DND-41 (cell line): Measurements from ENCODE around the gene TCF12.

Experiments used
- ATAC-seq: fragments of 200-7000 bp; cut with Tn5 transposase; 3 replicates; pipeline ENCODE4 v1.9.1; 2021; ENCODE audit warnings: low read depth; ENCODE audit not compliant: insufficient read depth
- DNase-seq: peaks from one replicate; pipeline ENCODE4 v3.0.0-alpha.2; 2020
- H2AFZ ChIP-seq: 2 replicates; pipeline ENCODE4 v1.6.0; 2012; ENCODE audit warnings: low read depth, low read length
- H3K27ac ChIP-seq: 2 replicates; pipeline ENCODE4 v1.5.1; 2012; ENCODE audit warnings: low read length, inconsistent platforms
- H3K27me3 ChIP-seq: fragments of 200-600 bp; sonication (generic); 2 replicates; pipeline ENCODE4 v1.6.0; 2012; ENCODE audit warnings: low read length, mild to moderate bottlenecking, inconsistent platforms; ENCODE audit not compliant: insufficient read depth, poor library complexity
- H3K36me3 ChIP-seq: 2 replicates; pipeline ENCODE4 v1.5.1; 2012; ENCODE audit warnings: low read length, inconsistent platforms; ENCODE audit not compliant: insufficient read depth
- H3K4me1 ChIP-seq: 2 replicates; pipeline ENCODE4 v1.5.1; 2012; ENCODE audit warnings: mild to moderate bottlenecking, low read length; ENCODE audit not compliant: insufficient read depth
- H3K4me2 ChIP-seq: 2 replicates; pipeline ENCODE4 v1.6.0; 2012; ENCODE audit warnings: mild to moderate bottlenecking, moderate library complexity, low read length, inconsistent platforms; ENCODE audit not compliant: insufficient read depth
- H3K4me3 ChIP-seq, 2 experiments: fragments of 200-600 bp in 1 of 2; shearing (Covaris generic) in 1 of 2; 2 replicates each; pipeline ENCODE4 v1.5.1; 2012 to 2016; ENCODE audit warnings: inconsistent platforms in 2 of 2, low read length in 2 of 2, mild to moderate bottlenecking in 2 of 2, low read depth in 1 of 2, moderate library complexity in 1 of 2
- H3K79me2 ChIP-seq: 2 replicates; pipeline ENCODE4 v1.6.0; 2012; ENCODE audit warnings: low read length, inconsistent platforms; ENCODE audit not compliant: insufficient read depth
- H3K9ac ChIP-seq: 2 replicates; pipeline ENCODE4 v1.6.0; 2012; ENCODE audit warnings: low read depth, mild to moderate bottlenecking, inconsistent platforms, low read length, moderate library complexity
- H3K9me3 ChIP-seq: 2 replicates; pipeline ENCODE4 v1.5.1; 2012; ENCODE audit warnings: low read length, moderate library complexity, mild to moderate bottlenecking, inconsistent platforms; ENCODE audit not compliant: insufficient read depth, severe bottlenecking
- H4K20me1 ChIP-seq: 2 replicates; pipeline ENCODE4 v1.6.0; 2012; ENCODE audit warnings: low read length; ENCODE audit not compliant: insufficient read depth
- CTCF ChIP-seq: IDR thresholded peaks from 2 replicates; pipeline ENCODE4 v1.5.1; 2012; ENCODE audit warnings: borderline replicate concordance, low read length, moderate library complexity, mild to moderate bottlenecking; ENCODE audit not compliant: poor library complexity, severe bottlenecking; ENCODE audit errors: extremely low read depth
- EZH2 ChIP-seq: IDR thresholded peaks from 3 replicates; pipeline ENCODE4 v1.6.1; 2012; ENCODE audit warnings: borderline replicate concordance, low read depth, mild to moderate bottlenecking, moderate library complexity, low read length, inconsistent platforms; ENCODE audit not compliant: severe bottlenecking

The TCF12 gene

GRCh38 chr15:57216288-57216687 lies 297.8 kb downstream of the TCF12 start:
- Histone ChIP-seq H3K27me3 (no peaks in the 10 kb centered on the region), H3K9me3 (no peaks in the 10 kb centered on the region), H3K79me2 (peaks cover 50% of the 10 kb centered on the region), H3K4me1 (peaks cover 11% of the 10 kb centered on the region; the same call in 1 of the 2 replicates), H3K36me3 (no peaks in the 10 kb centered on the region), H4K20me1 (peaks cover 9% of the 10 kb centered on the region; the same call in 1 of the 2 replicates), H2AFZ (no peak overlapping the region), H3K27ac (no peak overlapping the region), H3K4me3 (no peak overlapping the region), H3K4me2 (no peak overlapping the region), H3K9ac (no peak overlapping the region)
- no peak for DNase-seq
- TF ChIP-seq CTCF (no peak), EZH2 (no peak)
- ATAC-seq: no peak

DNA sequence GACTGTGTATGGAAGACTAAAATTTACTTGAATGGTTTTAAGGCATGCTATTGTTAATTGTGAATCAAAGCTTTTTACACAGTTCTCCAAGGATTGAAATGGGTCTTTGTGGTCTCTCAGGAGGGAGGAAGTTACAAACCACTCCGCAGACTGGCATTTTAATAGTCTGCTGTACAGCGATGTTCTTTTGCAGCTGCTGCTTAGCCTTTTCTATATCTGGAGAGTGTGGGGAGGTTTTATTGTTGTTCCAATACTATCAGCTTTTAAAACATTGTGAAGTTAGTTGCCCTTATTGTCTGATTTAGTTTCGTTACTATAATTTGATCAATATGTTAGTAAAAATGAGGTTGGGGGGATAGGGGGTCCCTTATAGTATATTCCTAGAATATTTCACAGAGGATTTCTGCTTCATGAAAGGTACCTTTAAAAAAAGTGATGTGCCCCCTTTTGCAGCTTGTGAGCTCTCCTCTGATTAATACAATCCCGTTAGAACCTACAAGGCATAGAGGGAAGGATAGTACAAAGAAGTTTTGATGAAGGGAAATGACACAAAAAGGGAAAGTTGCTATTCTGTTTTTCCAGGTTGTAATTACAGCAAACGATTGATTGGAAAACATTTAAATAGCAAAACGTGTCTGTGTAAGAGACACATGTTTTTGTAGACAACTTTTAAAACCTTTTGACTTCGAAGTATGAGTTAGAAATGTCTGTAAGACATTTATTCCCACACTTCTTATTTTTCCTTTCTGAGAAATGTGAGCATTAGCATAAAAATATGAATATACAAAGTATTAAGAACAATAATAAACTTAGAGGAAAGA lies 299.5 kb downstream of the TCF12 start:
- Histone ChIP-seq H3K4me3 (no peak overlapping the region), H3K9ac (no peak overlapping the region), H3K4me2 (no peak overlapping the region), H3K79me2 (peaks cover 51% of the 10 kb centered on the region), H3K27ac (no peak overlapping the region), H3K4me1 (peaks cover 11% of the 10 kb centered on the region; the same call in 1 of the 2 replicates), H4K20me1 (peaks cover 9% of the 10 kb centered on the region; the same call in 1 of the 2 replicates), H3K36me3 (no peaks in the 10 kb centered on the region), H3K27me3 (no peaks in the 10 kb centered on the region), H2AFZ (no peak overlapping the region), H3K9me3 (no peaks in the 10 kb centered on the region)
- ATAC-seq: peak; percentile 94
- peak; percentile 40 for DNase-seq
- TF ChIP-seq EZH2 (no peak), CTCF (no peak)

DNA sequence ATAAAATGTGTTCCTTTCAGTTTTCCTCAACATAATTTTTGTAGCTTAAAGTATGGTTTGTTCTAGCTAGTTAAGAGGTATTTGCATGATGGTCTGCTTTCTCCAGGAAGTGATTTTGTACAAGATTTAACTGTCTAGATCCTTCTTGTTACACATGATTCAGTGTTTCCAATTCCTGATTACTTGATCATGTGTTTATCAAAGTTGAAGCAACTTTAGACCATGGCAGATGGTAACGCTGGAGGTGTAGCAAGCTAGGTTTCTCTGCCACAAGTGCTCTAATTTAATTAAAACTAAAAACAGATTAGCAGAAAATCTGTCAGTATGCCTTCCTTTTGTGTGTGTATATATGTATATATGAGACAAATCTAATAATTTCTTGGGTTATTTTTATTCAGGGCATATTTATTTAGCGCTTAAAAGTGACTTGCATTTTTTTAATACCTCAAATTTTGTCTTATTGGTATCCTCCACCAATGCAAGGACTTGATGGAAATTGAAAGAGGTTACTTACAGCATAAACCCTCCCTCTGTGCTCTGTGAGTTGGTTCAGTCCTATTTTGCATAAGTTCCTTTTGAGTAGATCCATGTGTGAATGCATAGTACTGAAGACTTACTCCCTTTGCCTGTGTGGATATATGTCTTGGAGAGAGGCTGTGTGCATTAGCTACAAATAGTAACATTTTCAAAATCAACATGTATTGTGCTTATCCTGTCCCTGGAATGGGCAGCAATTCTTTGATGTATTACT lies 300.6 kb downstream of the TCF12 start:
- Histone ChIP-seq H3K4me2 (no peak overlapping the region), H3K4me1 (peaks cover 11% of the 10 kb centered on the region; the same call in 1 of the 2 replicates), H3K9ac (no peak overlapping the region), H2AFZ (no peak overlapping the region), H3K9me3 (no peaks in the 10 kb centered on the region), H4K20me1 (peaks cover 9% of the 10 kb centered on the region; the same call in 1 of the 2 replicates), H3K36me3 (no peaks in the 10 kb centered on the region), H3K79me2 (peaks cover 51% of the 10 kb centered on the region), H3K4me3 (no peak overlapping the region), H3K27ac (no peak overlapping the region), H3K27me3 (no peaks in the 10 kb centered on the region)
- no peak for ATAC-seq
- no peak for TF ChIP-seq EZH2
- no peak for TF ChIP-seq CTCF
- DNase-seq: no peak
